ENCODE results near the gene UBE2G1. TPM values are rescaled to one million over a fixed set of nuclear protein-coding genes. Genes with fewer than 3 reads are reported as not detected.

UBE2G1 gene
- total and polyA plus RNA-seq, 2 of the 8 experiments (the other 6 are each of a cell fraction or from before 2014, with no cell fraction given), result 73.9 to 170 TPM

DNA sequence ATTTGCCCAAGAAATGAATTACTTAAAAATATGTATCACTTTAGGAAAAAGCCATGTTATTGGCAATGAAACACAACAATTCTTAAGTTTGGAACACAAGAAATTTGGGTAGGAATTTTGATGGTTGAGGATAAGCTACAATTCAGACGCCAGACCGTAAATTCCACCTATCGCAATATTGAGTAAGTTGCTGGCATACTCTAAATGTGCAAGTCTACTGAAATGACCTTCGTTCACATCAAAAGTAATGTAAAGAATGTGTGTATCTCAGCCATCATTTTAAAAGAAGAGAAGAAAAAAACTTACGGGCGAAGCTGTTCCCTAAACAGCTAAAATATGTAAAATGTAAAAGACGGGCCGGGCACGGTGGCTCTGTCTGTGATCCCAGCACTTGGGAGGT is 33.4 kb downstream of the UBE2G1 start:
- no peak overlapping the region for H2AK5ac ChIP-seq (ENCODE audit: low read depth, low read length)
- no peaks in the 10 kb centered on the region for H3K23me2 ChIP-seq (ENCODE audit: low read depth, low read length)
- no peak overlapping the region for H2BK120ac ChIP-seq (replicated peaks; ENCODE audit: low read depth, low read length)
- H3K79me1 ChIP-seq (ENCODE audit: low read depth, low read length), result peaks cover 3% of the 10 kb centered on the region; the same call in 1 of the 2 replicates
- H4K91ac ChIP-seq (replicated peaks; ENCODE audit: insufficient read length, low read length), result no peak overlapping the region
- peaks cover 0 to 6% (median 0%) of the 10 kb centered on the region in 4 experiments; a peak in 2 of 8 replicates for H3K36me3 ChIP-seq (ENCODE audit: control insufficient read depth in 2 of 4, insufficient read depth in 4 of 4, low read length in 3 of 4)
- no peak overlapping the region for H4K5ac ChIP-seq (ENCODE audit: insufficient read length, low read depth, low read length)
- ChIA-PET CTCF (ENCODE audit: partially characterized antibody) (interaction anchor here (0.7 to 1.8 kb wide), 5 partner anchors 15 to 117 kb away, joined by 3 to 5 read pairs (median 3); no protein-coding TSS in a partner anchor), POLR2A (ENCODE audit: partially characterized antibody) (interaction anchor here (0.8 to 2.2 kb wide), 4 partner anchors 9 to 66 kb away, joined by 3 to 10 read pairs (median 4); no protein-coding TSS in a partner anchor)
- no peak overlapping the region for H3K4me2 ChIP-seq (ENCODE audit: insufficient read depth in 1 of 2, low read depth in 2 of 2, low read length in 2 of 2)
- no peaks in the 10 kb centered on the region; a peak in 1 of 7 replicates for H3K27me3 ChIP-seq (replicated peaks in 1 of 4; ENCODE audit: control insufficient read depth in 3 of 4, extremely low read depth in 1 of 4, insufficient read depth in 3 of 4, low read length in 3 of 4)
- no peak overlapping the region for H3K4ac ChIP-seq (replicated peaks; ENCODE audit: insufficient read length, low read depth, low read length)
- no peak overlapping the region for H2AFZ ChIP-seq (ENCODE audit: low read length)
- H4K20me1 ChIP-seq (replicated peaks in 1 of 2; ENCODE audit: control insufficient read depth in 1 of 2, insufficient read depth in 2 of 2, low read length in 2 of 2), result peaks cover 24 to 34% of the 10 kb centered on the region in 2 experiments
- DNase-seq (ENCODE audit: low read depth in 1 of 2, low spot score in 2 of 2) (no peak), FAIRE-seq (no peak)
- WGBS, 2 experiments (ENCODE audit: extremely low coverage in 1 of 2, insufficient coverage in 1 of 2, insufficient read length in 1 of 2, insufficient replicate concordance in 2 of 2, low coverage in 1 of 2, low lambda C conversion rate in 2 of 2, missing lambda C conversion rate in 1 of 2), result 86% methylated on average over 9 of the region's 9 CpGs; no CpG with 5 or more reads in 1 of the 2 experiments
- H3K23ac ChIP-seq (ENCODE audit: insufficient read length), result no peak overlapping the region
- no peaks in the 10 kb centered on the region for H3K9me3 ChIP-seq (ENCODE audit: insufficient read depth in 2 of 2, low read depth in 1 of 2, low read length in 1 of 2)
- no peak overlapping the region for H3K4me3 ChIP-seq (ENCODE audit: extremely low read depth in 1 of 4, insufficient read depth in 2 of 4, low read depth in 3 of 4, low read length in 4 of 4)
- H3K18ac ChIP-seq (ENCODE audit: extremely low read depth, low read length), result no peak overlapping the region
- no peak overlapping the region for H4K8ac ChIP-seq (ENCODE audit: extremely low read depth, insufficient read depth, low read length)
- peaks cover 2 to 4% (median 3%) of the 10 kb centered on the region in 4 experiments; a peak in 4 of 7 replicates for H3K4me1 ChIP-seq (replicated peaks in 1 of 4; ENCODE audit: control insufficient read depth in 3 of 4, insufficient read depth in 4 of 4, low read length in 3 of 4)
- no peak overlapping the region for H2BK12ac ChIP-seq (ENCODE audit: low read depth, low read length)
- H3K27ac ChIP-seq (ENCODE audit: low read depth, low read length), result no peak overlapping the region
- no peak overlapping the region for H2BK5ac ChIP-seq (ENCODE audit: low read depth, low read length)
- H3K56ac ChIP-seq (replicated peaks; ENCODE audit: insufficient read length, low read depth, low read length), result no peak overlapping the region
- no peak overlapping the region for H2BK20ac ChIP-seq (ENCODE audit: low read length)
- no peak overlapping the region for H3K14ac ChIP-seq (ENCODE audit: insufficient read length)
- peaks cover 17 to 100% of the 10 kb centered on the region in 2 experiments for H3K79me2 ChIP-seq (ENCODE audit: control insufficient read depth in 1 of 2, insufficient read depth in 2 of 2, low read length in 2 of 2)
- no peak overlapping the region for H2BK15ac ChIP-seq (ENCODE audit: low read length)
- H3K9ac ChIP-seq (replicated peaks in 1 of 4; ENCODE audit: extremely low read depth in 1 of 4, low read depth in 3 of 4, low read length in 3 of 4), result no peak overlapping the region
- TF ChIP-seq NRF1 (IDR thresholded peaks at IDR 0.05; ENCODE audit: low read depth, low read length), result no peak
- no peak for TF ChIP-seq PHF8 (conservative IDR thresholded peaks at IDR 0.05; ENCODE audit: low read depth, low read length)
- TF ChIP-seq EP300 (IDR thresholded peaks at IDR 0.05; ENCODE audit: borderline replicate concordance in 1 of 2, low read depth in 2 of 2, low read length in 2 of 2), result no peak
- TF ChIP-seq CTBP2 (IDR thresholded peaks at IDR 0.05; ENCODE audit: borderline replicate concordance, insufficient read depth, insufficient read length, low read length), result no peak
- TF ChIP-seq TAF7 (optimal IDR thresholded peaks at IDR 0.05; ENCODE audit: borderline replicate concordance, low read depth, low read length), result no peak
- TF ChIP-seq SIN3A (conservative IDR thresholded peaks at IDR 0.05 in 1 of 2, IDR thresholded peaks at IDR 0.05 in 1 of 2; ENCODE audit: low read depth in 1 of 2, low read length in 2 of 2), result no peak

Data from H1 (cell line).